ENCODE measurements around the gene UNC93B1.

Gene UNC93B1

GRCh38 chr11:68012843-68013610, 9.1 kb upstream of the UNC93B1 start:
- DNase-seq: no peak
- in situ Hi-C loops (cut with MboI; ENCODE audit: low pct_unique_long_range_greater_than_20kb, low sequenced_read_pairs): no loop called here

GRCh38 chr11:68012044-68012842, 8.3 kb upstream of the UNC93B1 start:
- in situ Hi-C loops (cut with MboI; ENCODE audit: low pct_unique_long_range_greater_than_20kb, low sequenced_read_pairs): no loop called here

GRCh38 chr11:68011051-68011943, 7.4 kb upstream of the UNC93B1 start:
- DNase-seq: peak; percentile 52
- in situ Hi-C loops (cut with MboI; ENCODE audit: low pct_unique_long_range_greater_than_20kb, low sequenced_read_pairs): no loop called here

More at GRCh38 chr11:68012044-68012842, 8.3 kb upstream of the UNC93B1 start:
- no peak for DNase-seq

- in situ Hi-C loops (cut with MboI; ENCODE audit: low pct_unique_long_range_greater_than_20kb, low sequenced_read_pairs): no loop called here
- peak; percentile 90 for DNase-seq
These were observed 6.5 kb upstream of the UNC93B1 start, which contains the start of gene ALDH3B1 for GRCh38 chr11:68010090-68011041. ALDH3B1 (plus strand) TSS chr11:68010327; CDS start chr11:68015298, 4,971 bp downstream.

- DNase-seq: peak; percentile 78
- in situ Hi-C loops (cut with MboI; ENCODE audit: low pct_unique_long_range_greater_than_20kb, low sequenced_read_pairs): no loop called here
These were observed 5.6 kb upstream of the UNC93B1 start for GRCh38 chr11:68009391-68010089.

- in situ Hi-C loops (cut with MboI; ENCODE audit: low pct_unique_long_range_greater_than_20kb, low sequenced_read_pairs): no loop called here
- DNase-seq: peak; percentile 20
These were observed 4.8 kb upstream of the UNC93B1 start for GRCh38 chr11:68008381-68009337.

GRCh38 chr11:68007498-68008380, 3.8 kb upstream of the UNC93B1 start:
- in situ Hi-C loops (cut with MboI; ENCODE audit: low pct_unique_long_range_greater_than_20kb, low sequenced_read_pairs): no loop called here
- no peak for DNase-seq

GRCh38 chr11:68006606-68007166, 2.8 kb upstream of the UNC93B1 start:
- in situ Hi-C loops (cut with MboI; ENCODE audit: low pct_unique_long_range_greater_than_20kb, low sequenced_read_pairs): no loop called here
- no peak for DNase-seq

- in situ Hi-C loops (cut with MboI; ENCODE audit: low pct_unique_long_range_greater_than_20kb, low sequenced_read_pairs): no loop called here
- DNase-seq: no peak
These were observed 846 bp upstream of the UNC93B1 start for GRCh38 chr11:68004551-68005335.

- in situ Hi-C loops (cut with MboI; ENCODE audit: low pct_unique_long_range_greater_than_20kb, low sequenced_read_pairs): no loop called here
- DNase-seq: no peak
These were observed 705 bp downstream of the UNC93B1 start for GRCh38 chr11:68002938-68003845.

GRCh38 chr11:68002575-68002937, 1.3 kb downstream of the UNC93B1 start:
- in situ Hi-C loops (cut with MboI; ENCODE audit: low pct_unique_long_range_greater_than_20kb, low sequenced_read_pairs): no loop called here
- DNase-seq: peak; percentile 71

GRCh38 chr11:67999704-68000103, 4.2 kb downstream of the UNC93B1 start:
- in situ Hi-C loops (cut with MboI; ENCODE audit: low pct_unique_long_range_greater_than_20kb, low sequenced_read_pairs): no loop called here
- DNase-seq: no peak

GRCh38 chr11:67999201-67999629, 4.7 kb downstream of the UNC93B1 start:
- in situ Hi-C loops (cut with MboI; ENCODE audit: low pct_unique_long_range_greater_than_20kb, low sequenced_read_pairs): no loop called here
- no peak for DNase-seq

All from KBM-7 (cell line).